ENCODE measurements around the gene MYH16.

The MYH16 gene

DNA sequence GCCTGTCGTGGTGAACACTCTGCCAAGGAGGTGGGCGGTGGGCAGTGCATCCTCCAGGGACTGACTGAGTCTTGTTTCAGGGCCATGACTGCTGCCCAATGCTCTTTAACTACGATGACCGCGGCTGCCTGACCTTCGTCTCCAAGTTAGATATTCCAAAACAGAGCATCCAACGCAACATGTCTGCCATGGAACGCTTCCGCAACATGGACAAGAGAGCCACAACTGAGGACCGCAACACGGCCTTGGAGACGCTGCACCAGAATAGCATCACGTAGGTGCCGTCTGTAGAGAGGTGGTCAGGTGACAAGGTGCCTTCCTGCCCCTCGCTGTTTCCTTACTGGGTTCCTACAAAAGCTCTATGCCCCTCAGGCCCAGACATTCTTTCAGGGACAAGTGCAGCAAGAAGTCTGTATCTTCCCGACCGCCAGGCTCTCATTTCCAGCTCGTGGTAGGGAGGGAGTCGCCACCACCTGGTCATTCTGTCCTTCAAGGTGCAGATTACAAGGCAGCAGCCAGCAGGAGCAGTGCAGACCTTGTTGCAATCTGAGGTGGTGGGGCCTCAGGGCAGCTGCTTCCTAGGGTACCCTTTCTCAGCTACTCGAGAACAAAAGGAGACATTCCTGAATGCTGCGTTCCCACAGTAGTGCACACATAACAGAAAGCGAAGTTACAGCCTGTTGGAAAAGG lies 87.0 kb downstream of the MYH16 start:
- DNase-seq, result no peak
